K562 (cell line): Measurements from ENCODE around the gene VPS11. TPM values are rescaled to one million over a fixed set of nuclear protein-coding genes. Genes with fewer than 3 reads are reported as not detected.

Experiments
- CREB1 ChIP-seq, 2 experiments: sonication (generic) in 1 of 2; formaldehyde crosslinking in 1 of 2; IDR thresholded peaks; 2 replicates each; pipeline versions ENCODE4 v1.6.1 to v1.8.0; 2012 to 2022; ENCODE audit warnings: inconsistent platforms in 1 of 2, mild to moderate bottlenecking in 1 of 2, missing genetic modification reagents in 1 of 2, moderate library complexity in 1 of 2
- DACH1 ChIP-seq: fragments of 450-650 bp; IDR thresholded peaks from 2 replicates; pipeline ENCODE4 v1.6.1; 2018; ENCODE audit not compliant: partially characterized antibody
- ELF4 ChIP-seq: fragments of 450-650 bp; formaldehyde crosslinking; IDR thresholded peaks from 2 replicates; pipeline ENCODE4 v1.4.0; 2022; ENCODE audit warnings: missing genetic modification characterization
- HMG20A ChIP-seq: fragments of 450-650 bp; formaldehyde crosslinking; conservative IDR thresholded peaks from 2 replicates; pipeline ENCODE4 v1.4.0; 2020; ENCODE audit warnings: mild to moderate bottlenecking, mixed read lengths
- KDM4B ChIP-seq, 2 experiments: fragments of 450-650 bp in 1 of 2; sonication (generic) in 1 of 2; IDR thresholded peaks; 2 replicates each; pipeline ENCODE4 v1.6.1; 2016 to 2017; ENCODE audit warnings: borderline replicate concordance in 2 of 2, antibody characterized with exemption in 1 of 2, low read depth in 1 of 2, mild to moderate bottlenecking in 1 of 2
- MCM2 ChIP-seq: fragments of 450-650 bp; IDR thresholded peaks from 2 replicates; pipeline ENCODE4 v1.6.1; 2017; ENCODE audit warnings: low read depth, mild to moderate bottlenecking
- MGA ChIP-seq: fragments of 450-650 bp; IDR thresholded peaks from 2 replicates; pipeline ENCODE4 v1.6.1; 2016; ENCODE audit warnings: mild to moderate bottlenecking, moderate library complexity
- NELFE ChIP-seq: IDR thresholded peaks from 2 replicates; pipeline ENCODE4 v1.6.1; 2011; ENCODE audit warnings: mild to moderate bottlenecking; ENCODE audit not compliant: insufficient read depth, insufficient read length
- SETDB1 ChIP-seq: IDR thresholded peaks from one replicate; pipeline ENCODE4 v1.6.1; 2012; ENCODE audit warnings: low read length, control low read depth, inconsistent platforms
- ZMIZ1 ChIP-seq, 2 experiments: fragments of 150-350 bp in 1 of 2; IDR thresholded peaks; 2 replicates each; pipeline ENCODE4 v1.6.1; 2012 to 2016; ENCODE audit warnings: low read depth in 2 of 2, low read length in 2 of 2, mild to moderate bottlenecking in 1 of 2, moderate library complexity in 1 of 2
- ZNF23 ChIP-seq: fragments of 250-450 bp; sonication (Bioruptor Pico); IDR thresholded peaks from 2 replicates; pipeline ENCODE4 v1.4.0; 2020; ENCODE audit warnings: mild to moderate bottlenecking
- ZNF77 ChIP-seq: fragments of 250-450 bp; sonication (Bioruptor Pico); IDR thresholded peaks from 2 replicates; pipeline ENCODE4 v1.5.0; 2020
- polyA plus RNA-seq, 8 experiments: library from polyadenylated mRNA; depleted of rRNA in 4 of 8; stranded (reverse) in 5 of 8; unstranded in 3 of 8; fragments of >200 nt; fragmentation: Nextera tagmentation in 2 of 8; fragmentation: Illumina TruSeq in 1 of 8; extraction: Ambion mirVana in 2 of 8; extraction: Trizol in 1 of 8; gene quantifications; 2 replicates each; pipeline versions ENCODE4 v1.2.1 to v1.2.3, GENCODE V29; 2011 to 2014; ENCODE audit warnings: inconsistent platforms in 1 of 8, missing spikeins in 1 of 8
- total RNA-seq, 7 experiments: library from RNA; depleted of rRNA in 6 of 7; stranded (reverse); fragments of >200 nt in 6 of 7; fragmentation: Illumina TruSeq in 2 of 7; extraction: Trizol in 2 of 7; gene quantifications; 2 replicates each; pipeline versions ENCODE4 v1.2.1 to v1.2.3, GENCODE V29; 2011 to 2021; ENCODE audit warnings: low replicate concordance in 1 of 7

The VPS11 gene
- total and polyA plus RNA-seq, 9 of the 15 experiments (the other 6 are each of a cell fraction or from before 2014, with no cell fraction given) = 14.1 to 35.5 (median 27.5) TPM

GRCh38 chr11:119106564-119107537, 39.2 kb downstream of the VPS11 start, which contains the start of gene C2CD2L (continued):
- TF ChIP-seq ZMIZ1 (IDR thresholded peaks at IDR 0.05; ENCODE audit: low read depth in 2 of 2, low read length in 2 of 2) (no peak), HMG20A (CRISPR knock-in tag) (no peak), MCM2 (no peak), ZNF77 (CRISPR knock-in tag) (no peak), CREB1 (IDR thresholded peaks at IDR 0.05) (no peak; the same call in 1 of the 2 replicates), CREB1 (CRISPR knock-in tag; IDR thresholded peaks at IDR 0.05) (peak; percentile 20; the same call in 1 of the 2 replicates), SETDB1 (no peak), DACH1 (peak; percentile 6), NELFE (no peak), ELF4 (CRISPR knock-in tag) (no peak), ZNF23 (CRISPR knock-in tag) (no peak), MGA (peak; percentile 87), KDM4B (IDR thresholded peaks at IDR 0.05; ENCODE audit: borderline replicate concordance in 2 of 2, low read depth in 1 of 2) (no peak)
